GM12875 (cell line): ENCODE measurements around the gene TMEM181.
A peak's percentile ranks its signal among the peaks of the same experiment; 100 is the strongest.
"Not testable (repeated sequence)": the region's sequence is repeated elsewhere in the genome, so short reads cannot be mapped to it uniquely, and the experiment has no call there.

Experiments
- H3K4me3 ChIP-seq: one replicate; pipeline ENCODE4 v1.5.1; 2011; ENCODE audit warnings: low read depth, low read length, control low read depth
- TF ChIP-seq, protein P1 (sequence below): IDR thresholded peaks from 2 replicates; pipeline ENCODE4 v1.5.1; 2011; ENCODE audit warnings: low read depth, mild to moderate bottlenecking, control low read depth, inconsistent platforms, low read length, moderate library complexity, borderline replicate concordance; ENCODE audit not compliant: insufficient read depth

TMEM181 gene

DNA sequence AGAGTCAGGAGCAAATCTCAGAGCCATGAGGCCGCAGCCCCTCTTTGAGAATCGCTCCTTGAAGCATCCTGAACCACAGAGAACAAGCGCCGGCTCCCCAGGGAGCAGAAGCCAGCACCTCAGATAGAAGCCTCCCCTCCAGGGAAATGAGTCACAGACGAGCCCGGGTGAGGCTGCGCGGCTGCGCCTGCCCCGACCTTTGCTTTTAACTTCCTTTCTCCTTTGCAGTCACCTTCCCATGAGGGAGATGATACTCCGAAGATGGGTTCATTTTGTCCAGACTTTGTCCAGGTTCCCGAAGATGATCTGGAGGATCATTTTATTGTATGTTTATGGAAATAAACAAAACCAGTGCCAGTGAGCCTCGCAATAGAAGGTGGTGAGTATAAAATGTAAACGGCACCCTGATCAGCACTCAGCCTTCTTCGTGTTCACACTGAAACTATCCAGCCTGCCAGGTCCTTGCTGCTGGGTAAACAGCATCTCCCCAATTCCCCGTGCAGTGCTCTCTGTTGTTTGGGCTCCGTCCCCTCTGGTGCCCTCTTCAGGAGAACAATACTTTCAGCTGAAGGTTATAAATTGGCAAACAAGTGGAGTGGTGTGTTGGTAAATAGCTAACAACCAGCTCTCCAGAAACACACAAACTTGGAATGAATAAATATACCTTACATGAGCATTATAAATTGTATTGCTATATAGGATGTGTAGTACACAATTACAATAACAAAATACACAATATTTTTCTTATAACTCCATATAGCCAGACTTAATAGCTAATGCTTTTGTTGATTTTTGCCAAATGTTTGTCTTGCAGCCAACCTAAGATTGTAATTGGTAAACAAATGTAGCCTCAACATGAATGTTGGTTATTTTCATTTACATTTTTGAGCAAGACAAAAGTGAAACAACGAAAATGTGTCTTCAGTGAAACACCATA, 41.4 kb upstream of the TMEM181 start:
- H3K4me3 ChIP-seq: peak overlapping the region; percentile 30
- TF ChIP-seq, protein P1, sequence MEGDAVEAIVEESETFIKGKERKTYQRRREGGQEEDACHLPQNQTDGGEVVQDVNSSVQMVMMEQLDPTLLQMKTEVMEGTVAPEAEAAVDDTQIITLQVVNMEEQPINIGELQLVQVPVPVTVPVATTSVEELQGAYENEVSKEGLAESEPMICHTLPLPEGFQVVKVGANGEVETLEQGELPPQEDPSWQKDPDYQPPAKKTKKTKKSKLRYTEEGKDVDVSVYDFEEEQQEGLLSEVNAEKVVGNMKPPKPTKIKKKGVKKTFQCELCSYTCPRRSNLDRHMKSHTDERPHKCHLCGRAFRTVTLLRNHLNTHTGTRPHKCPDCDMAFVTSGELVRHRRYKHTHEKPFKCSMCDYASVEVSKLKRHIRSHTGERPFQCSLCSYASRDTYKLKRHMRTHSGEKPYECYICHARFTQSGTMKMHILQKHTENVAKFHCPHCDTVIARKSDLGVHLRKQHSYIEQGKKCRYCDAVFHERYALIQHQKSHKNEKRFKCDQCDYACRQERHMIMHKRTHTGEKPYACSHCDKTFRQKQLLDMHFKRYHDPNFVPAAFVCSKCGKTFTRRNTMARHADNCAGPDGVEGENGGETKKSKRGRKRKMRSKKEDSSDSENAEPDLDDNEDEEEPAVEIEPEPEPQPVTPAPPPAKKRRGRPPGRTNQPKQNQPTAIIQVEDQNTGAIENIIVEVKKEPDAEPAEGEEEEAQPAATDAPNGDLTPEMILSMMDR: peak; percentile 55; the same call in 1 of the 2 replicates

DNA sequence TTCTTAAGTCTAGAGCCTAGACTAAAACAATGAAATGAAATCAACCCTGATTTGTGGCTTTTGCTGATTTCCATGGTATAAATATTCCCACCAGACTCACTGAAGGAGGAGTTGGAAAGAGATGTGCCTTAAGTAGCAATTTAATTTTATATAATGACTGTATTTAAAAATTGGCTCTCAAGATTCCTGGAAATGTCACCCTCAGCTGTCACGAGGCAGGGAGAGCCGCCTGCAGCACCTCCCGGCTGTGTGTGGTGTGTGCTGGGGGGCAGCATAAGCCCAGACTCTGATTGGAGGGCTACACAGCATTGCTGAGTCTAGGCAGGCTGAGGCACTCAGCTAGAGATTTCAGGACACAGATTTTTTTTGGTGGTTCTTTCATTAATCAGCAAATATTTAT, 40.6 kb upstream of the TMEM181 start:
- H3K4me3 ChIP-seq: no peak overlapping the region
- TF ChIP-seq, protein P1: no peak

DNA sequence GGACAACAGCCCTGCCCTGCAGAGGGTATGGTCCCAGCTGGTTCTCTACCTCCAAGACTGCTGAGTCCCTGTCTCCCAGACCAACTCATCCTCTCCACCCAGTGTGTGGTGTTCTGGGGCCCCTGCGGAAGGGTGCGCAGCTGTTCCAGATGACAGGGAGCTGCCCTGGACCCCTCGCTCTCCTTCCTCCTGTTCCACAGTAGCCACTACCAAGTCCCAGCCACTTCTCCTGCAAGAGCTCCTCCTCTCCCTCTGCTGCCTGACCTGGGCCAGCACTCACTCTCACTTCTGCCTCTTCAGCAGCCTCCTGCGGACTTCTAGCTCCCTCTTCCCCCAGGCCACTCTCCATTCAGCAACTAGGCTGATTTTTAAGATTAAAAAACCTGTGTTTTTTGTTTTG, 40.1 kb upstream of the TMEM181 start:
- TF ChIP-seq, protein P1: no peak
- H3K4me3 ChIP-seq: no peak overlapping the region

DNA sequence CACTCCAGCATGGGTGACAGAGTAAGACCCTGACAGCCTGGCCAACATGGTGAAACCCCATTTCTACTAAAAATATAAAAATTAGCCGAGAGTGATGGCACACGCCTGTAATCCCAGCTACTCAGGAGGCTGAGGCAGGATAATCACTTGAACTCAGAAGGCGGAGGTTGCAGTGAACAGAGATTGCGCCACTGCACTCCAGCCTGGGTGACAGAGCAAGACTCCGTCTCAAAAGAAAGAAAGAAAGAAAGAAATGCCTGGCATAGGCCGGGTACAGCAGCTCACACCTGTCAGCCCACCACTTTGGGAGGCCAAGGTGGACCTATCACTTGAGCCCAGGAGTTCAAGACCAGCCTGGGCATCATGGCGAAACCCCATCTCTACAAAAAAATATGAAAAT, 38.9 kb upstream of the TMEM181 start:
- H3K4me3 ChIP-seq: not testable (repeated sequence)

DNA sequence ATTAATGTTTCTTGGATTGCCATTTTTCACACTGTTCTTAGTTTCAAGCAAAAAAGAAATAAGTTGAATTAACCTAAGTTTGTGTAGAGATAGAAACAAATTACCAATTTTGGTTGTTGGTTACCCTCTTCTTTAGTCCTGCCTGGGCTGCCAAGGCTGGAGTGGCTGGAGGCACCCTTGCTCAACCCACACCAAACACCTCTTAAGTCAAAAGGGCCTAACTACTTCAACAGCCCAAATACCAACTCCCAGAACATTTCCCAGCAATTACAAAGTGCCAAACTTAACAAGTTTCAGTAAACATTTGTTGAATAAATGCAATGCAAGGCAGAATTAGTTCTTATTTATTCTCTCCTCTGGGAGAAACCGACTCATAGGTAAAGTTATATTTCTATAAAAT, 38.1 kb upstream of the TMEM181 start:
- TF ChIP-seq, protein P1: no peak
- H3K4me3 ChIP-seq: no peak overlapping the region

DNA sequence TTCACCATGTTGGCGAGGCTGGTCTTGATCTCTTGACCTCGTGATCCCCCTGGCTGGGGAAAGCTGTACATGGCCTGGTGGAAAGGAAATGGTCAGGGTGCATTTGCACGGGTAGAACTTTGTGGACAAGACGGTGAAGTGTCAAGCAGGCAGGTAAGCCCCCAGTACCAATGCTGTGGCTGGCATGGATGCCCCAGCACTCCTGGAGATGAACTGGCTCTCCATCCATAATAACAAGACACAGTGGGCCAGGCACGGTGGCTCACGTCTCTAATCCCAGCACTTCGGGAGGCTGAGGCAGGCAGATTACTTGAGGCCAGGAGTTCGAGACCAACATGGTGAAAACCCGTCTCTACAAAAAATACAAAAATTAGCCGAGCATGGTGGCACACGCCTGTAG, 37.3 kb upstream of the TMEM181 start:
- H3K4me3 ChIP-seq: no peak overlapping the region
- TF ChIP-seq, protein P1: no peak

DNA sequence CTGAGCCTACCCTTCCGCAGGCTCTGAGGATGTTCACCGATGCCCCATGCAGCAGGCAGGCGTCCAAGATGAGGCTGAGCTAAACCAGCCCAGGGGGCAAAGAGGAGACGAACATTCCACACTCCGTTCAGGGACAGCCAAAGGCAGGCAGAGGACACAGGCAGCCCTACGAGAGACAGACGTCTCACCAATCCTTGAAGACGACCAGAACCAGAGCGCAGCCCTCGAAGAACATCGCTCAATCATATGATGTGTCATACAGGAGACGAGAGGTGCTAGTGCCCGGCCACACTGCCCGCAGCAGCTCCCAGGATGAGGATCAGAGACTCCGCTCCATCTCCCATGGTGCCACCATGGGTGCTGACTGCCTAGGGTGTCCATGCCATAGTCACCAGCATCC, 35.6 kb upstream of the TMEM181 start:
- no peak overlapping the region for H3K4me3 ChIP-seq
- TF ChIP-seq, protein P1: no peak

DNA sequence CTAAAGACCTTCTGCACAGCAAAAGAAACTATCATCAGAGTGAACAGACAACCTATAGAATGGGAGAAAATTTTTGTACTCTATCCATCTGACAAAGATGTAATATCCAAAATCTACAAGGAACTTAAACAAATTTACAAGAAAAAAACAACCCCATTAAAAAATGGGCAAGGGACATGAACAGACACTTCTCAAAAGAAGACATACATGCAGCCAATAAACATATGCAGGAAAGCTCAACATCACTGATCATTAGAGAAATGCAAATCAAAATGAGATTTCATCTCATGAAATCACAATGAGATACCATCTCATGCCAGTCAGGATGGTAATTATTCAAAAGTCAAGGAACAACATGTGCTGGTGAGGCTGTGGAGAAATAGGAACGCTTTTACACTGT, 32.0 kb upstream of the TMEM181 start:
- not testable (repeated sequence) for H3K4me3 ChIP-seq
